K562 (cell line): ENCODE data around the gene ANO3. TPM values are rescaled to one million over a fixed set of nuclear protein-coding genes. Genes with fewer than 3 reads are reported as not detected.

Source experiments
- ATAC-seq: fragments of 200-7000 bp; cut with Tn5 transposase; 3 replicates; pipeline ENCODE4 v1.9.1; 2020; ENCODE audit warnings: moderate library complexity
- BruUV-seq: library from RNA; stranded (reverse); fragments of 400-500 nt; replicated peaks from 2 replicates; lab custom pipeline; 2021; lab: Mats Ljungman, UMichigan
- CTCF ChIA-PET: fragments of 300-600 bp; formaldehyde crosslinking; extraction: SDS; loops from one replicate; lab custom pipeline; 2021; ENCODE audit warnings: low intra/inter-chr PET ratio; lab: Yijun Ruan, JAX
- POLR2A ChIA-PET: fragments of 300-600, 350-650 bp; sonication (Branson Sonifier 250); formaldehyde crosslinking; extraction: SDS; loops from one replicate; lab custom pipeline; 2021; ENCODE audit warnings: antibody characterized with exemption, inconsistent platforms; lab: Yijun Ruan, JAX
- DNase-seq, 4 experiments: peaks; one replicate each; pipeline versions ENCODE4 v3.0.0 to v3.0.0-alpha.2; 2011 to 2018; ENCODE audit warnings: low spot score in 3 of 4, mixed read lengths in 3 of 4; ENCODE audit errors: extremely low read depth in 1 of 4
- FAIRE-seq: peaks from 2 replicates; lab custom pipeline; 2011; peaks lifted over from hg19 to GRCh38; lab: Jason Lieb, UNC
- H2AFZ ChIP-seq: 2 replicates; pipeline ENCODE4 v1.6.0; 2011; ENCODE audit warnings: low read depth, low read length, control low read depth, inconsistent platforms
- H3K27ac ChIP-seq: fragments of 200-600 bp; 3 replicates; pipeline ENCODE4 v1.8.0; 2011; ENCODE audit warnings: low read depth, mild to moderate bottlenecking, control low read depth, inconsistent platforms, low read length, moderate library complexity, mixed read lengths; ENCODE audit errors: extremely low read depth
- H3K27me3 ChIP-seq, 2 experiments: fragments of 300-600 bp in 1 of 2; 2 replicates in 1 of 2; 3 replicates in 1 of 2; pipeline versions ENCODE4 v1.6.0 to v1.8.0; 2011; ENCODE audit warnings: inconsistent platforms in 2 of 2, low read length in 2 of 2, mild to moderate bottlenecking in 1 of 2, mixed read lengths in 1 of 2, moderate library complexity in 1 of 2; ENCODE audit not compliant: control insufficient read depth in 2 of 2, insufficient read depth in 2 of 2
- H3K36me3 ChIP-seq: fragments of 300-600 bp; 3 replicates; pipeline ENCODE4 v1.8.0; 2011; ENCODE audit warnings: mild to moderate bottlenecking, low read length, inconsistent platforms; ENCODE audit not compliant: control insufficient read depth, insufficient read depth
- H3K4me1 ChIP-seq, 2 experiments: fragments of 200-600 bp in 1 of 2; replicated peaks in 1 of 2; 2 replicates in 1 of 2; 3 replicates in 1 of 2; pipeline versions ENCODE4 v1.5.1 to v1.8.0; 2011; ENCODE audit warnings: inconsistent platforms in 2 of 2, low read length in 2 of 2, mild to moderate bottlenecking in 1 of 2, mixed read lengths in 1 of 2, moderate library complexity in 1 of 2; ENCODE audit not compliant: control insufficient read depth in 2 of 2, insufficient read depth in 2 of 2
- H3K4me2 ChIP-seq: 2 replicates; pipeline ENCODE4 v1.6.1; 2011; ENCODE audit warnings: low read length, control low read depth, inconsistent platforms, mixed read lengths; ENCODE audit not compliant: insufficient read depth
- H3K4me3 ChIP-seq: fragments of 200-600 bp; sonication (generic), shearing (Covaris generic); 2 replicates; pipeline ENCODE4 v1.5.1; 2016; ENCODE audit warnings: control low read depth, inconsistent platforms
- H3K79me2 ChIP-seq: fragments of 200-600 bp; 3 replicates; pipeline ENCODE4 v1.8.0; 2011; ENCODE audit warnings: low read length, inconsistent platforms; ENCODE audit not compliant: control insufficient read depth, insufficient read depth
- H3K9ac ChIP-seq, 2 experiments: 2 replicates each; pipeline versions ENCODE4 v1.6.0 to v1.6.1; 2011; ENCODE audit warnings: low read depth in 2 of 2, low read length in 2 of 2, control low read depth in 1 of 2, inconsistent platforms in 1 of 2, mild to moderate bottlenecking in 1 of 2, mixed read lengths in 1 of 2; ENCODE audit not compliant: insufficient read depth in 1 of 2
- H3K9me1 ChIP-seq: one replicate; pipeline ENCODE4 v1.6.0; 2011; ENCODE audit warnings: inconsistent platforms, mild to moderate bottlenecking, low read length, moderate library complexity; ENCODE audit not compliant: control insufficient read depth, insufficient read depth
- H3K9me3 ChIP-seq: replicated peaks from 2 replicates; pipeline ENCODE4 v1.5.1; 2011; ENCODE audit warnings: low read depth, low read length, inconsistent platforms; ENCODE audit not compliant: control insufficient read depth, insufficient read depth
- H4K20me1 ChIP-seq: replicated peaks from 2 replicates; pipeline ENCODE4 v1.6.1; 2011; ENCODE audit warnings: low read length, inconsistent platforms, mixed read lengths; ENCODE audit not compliant: control insufficient read depth, insufficient read depth
- CREM ChIP-seq: IDR thresholded peaks from 2 replicates; pipeline ENCODE4 v1.6.1; 2014; ENCODE audit warnings: antibody characterized with exemption, low read depth
- ETV6 ChIP-seq, 3 experiments: fragments of 150-350 bp in 1 of 3; sonication (generic) in 1 of 3; formaldehyde crosslinking in 1 of 3; IDR thresholded peaks; 2 replicates each; pipeline versions ENCODE4 v1.6.1 to v1.8.0; 2014 to 2022; ENCODE audit warnings: borderline replicate concordance in 2 of 3, low read depth in 2 of 3, antibody characterized with exemption in 1 of 3, low read length in 1 of 3, mild to moderate bottlenecking in 1 of 3, missing genetic modification reagents in 1 of 3
- HEY1 ChIP-seq: fragments of 250-450 bp; sonication (Bioruptor Pico); IDR thresholded peaks from 2 replicates; pipeline ENCODE4 v1.5.0; 2020; ENCODE audit warnings: mild to moderate bottlenecking, moderate library complexity, borderline replicate concordance
- JUNB ChIP-seq: fragments of 450-650 bp; formaldehyde crosslinking; conservative IDR thresholded peaks from 2 replicates; pipeline ENCODE4 v1.4.0; 2020; ENCODE audit warnings: mild to moderate bottlenecking
- KLF16 ChIP-seq: IDR thresholded peaks from 2 replicates; pipeline ENCODE4 v1.6.1; 2016; ENCODE audit warnings: antibody characterized with exemption
- MCM3 ChIP-seq: fragments of 450-650 bp; IDR thresholded peaks from 2 replicates; pipeline ENCODE4 v1.6.1; 2016
- POLR2A ChIP-seq: fragments of 450-650 bp; conservative IDR thresholded peaks from 2 replicates; pipeline ENCODE4 v1.6.1; 2016
- PRPF4 ChIP-seq: fragments of 200-400 bp; formaldehyde crosslinking; IDR thresholded peaks from one replicate; pipeline ENCODE4 v1.6.1; 2017; ENCODE audit warnings: low read length, low read depth, mild to moderate bottlenecking; ENCODE audit not compliant: insufficient read depth, poor library complexity, severe bottlenecking
- SMAD1 ChIP-seq: fragments of 150-350 bp; IDR thresholded peaks from 2 replicates; pipeline ENCODE4 v1.6.1; 2014; ENCODE audit warnings: low read length, low read depth; ENCODE audit not compliant: partially characterized antibody
- XRCC3 ChIP-seq: fragments of 450-650 bp; IDR thresholded peaks from 2 replicates; pipeline ENCODE4 v1.6.1; 2017; ENCODE audit warnings: mild to moderate bottlenecking, moderate library complexity
- ZNF197 ChIP-seq: fragments of 200-800 bp; sonication (Bioruptor generic); IDR thresholded peaks from 2 replicates; pipeline ENCODE4 v1.6.1; 2016; ENCODE audit warnings: low read depth, missing genetic modification characterization, missing compliant biosample characterization
- ZNF384 ChIP-seq: IDR thresholded peaks from 2 replicates; pipeline ENCODE4 v1.6.1; 2012; ENCODE audit warnings: low read depth, low read length, improper control_type of control experiment
- ZNF707 ChIP-seq: fragments of 250-450 bp; sonication (Bioruptor Pico); conservative IDR thresholded peaks from 2 replicates; pipeline ENCODE4 v1.8.0; 2022; ENCODE audit warnings: inconsistent platforms, mild to moderate bottlenecking, moderate library complexity
- WGBS: fragments of 100-300 bp; shearing (Covaris generic); methylation state at CpG from one replicate; pipeline ENCODE4 v1.1.6; 2016; ENCODE audit warnings: low coverage, mixed read lengths; ENCODE audit not compliant: insufficient coverage; ENCODE audit errors: missing lambda C conversion rate; 5-methylcytosine and 5-hydroxymethylcytosine counted together
- in situ Hi-C: fragments of 300-500 bp; cut with MboI; formaldehyde crosslinking; loops from 4 replicates; pipeline ENCODE4 v1.15.0; 2018; ENCODE audit warnings: inconsistent platforms, mixed read lengths
- intact Hi-C: fragments of 100-400 bp; cut with micrococcal nuclease; formaldehyde crosslinking; loops from 2 replicates; pipeline ENCODE4 v1.14.2; 2022
- polyA plus RNA-seq, 8 experiments: library from polyadenylated mRNA; depleted of rRNA in 4 of 8; stranded (reverse) in 5 of 8; unstranded in 3 of 8; fragments of >200 nt; fragmentation: Nextera tagmentation in 2 of 8; fragmentation: Illumina TruSeq in 1 of 8; extraction: Ambion mirVana in 2 of 8; extraction: Trizol in 1 of 8; gene quantifications; 2 replicates each; pipeline versions ENCODE4 v1.2.1 to v1.2.3, GENCODE V29; 2011 to 2014; ENCODE audit warnings: inconsistent platforms in 1 of 8, missing spikeins in 1 of 8
- total RNA-seq, 7 experiments: library from RNA; depleted of rRNA in 6 of 7; stranded (reverse); fragments of >200 nt in 6 of 7; fragmentation: Illumina TruSeq in 2 of 7; extraction: Trizol in 2 of 7; gene quantifications; 2 replicates each; pipeline versions ENCODE4 v1.2.1 to v1.2.3, GENCODE V29; 2011 to 2021; ENCODE audit warnings: low replicate concordance in 1 of 7
- TF ChIP-seq, protein P1 (sequence below): fragments of 250-450 bp; sonication (Bioruptor Pico); IDR thresholded peaks from 2 replicates; pipeline ENCODE4 v1.4.0; 2020
- TF ChIP-seq, protein P2 (sequence below): fragments of 250-450 bp; sonication (Bioruptor Pico); IDR thresholded peaks from 2 replicates; pipeline ENCODE4 v1.8.0; 2022; ENCODE audit warnings: inconsistent platforms

ANO3 gene
- total and polyA plus RNA-seq, 9 of the 15 experiments (the other 6 are each of a cell fraction or from before 2014, with no cell fraction given): 0.01 to 0.13 (median 0.04) TPM; not detected in 1

DNA sequence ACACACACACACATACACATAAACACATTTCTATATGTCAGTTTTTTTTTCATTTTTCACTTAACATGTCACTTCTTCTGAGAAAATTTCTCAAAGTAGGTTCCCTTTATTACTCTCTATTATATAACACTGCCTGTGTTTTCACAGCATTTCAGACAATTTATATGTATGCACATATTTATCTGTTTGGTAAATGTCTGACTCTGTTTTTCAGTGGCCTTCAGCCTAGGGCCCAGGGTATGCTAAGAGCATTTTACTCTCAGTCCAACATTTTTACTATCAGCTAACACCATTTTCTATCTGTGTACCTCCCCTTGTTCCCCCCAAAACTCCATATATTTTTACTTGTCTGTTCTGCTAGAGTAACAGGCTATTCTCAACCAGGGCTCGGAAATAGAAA lies 92.3 kb downstream of the ANO3 start:
- no peak overlapping the region for H3K27ac ChIP-seq
- H3K9ac ChIP-seq: no peak overlapping the region
- no peaks in the 10 kb centered on the region for H4K20me1 ChIP-seq
- POLR2A ChIA-PET: no interaction called here
- in situ Hi-C loops (no loop called here), intact Hi-C loops (no loop called here)
- no TSS peak for BruUV-seq
- no peaks in the 10 kb centered on the region for H3K4me1 ChIP-seq
- no peak overlapping the region for H3K4me2 ChIP-seq
- TF ChIP-seq ETV6 (IDR thresholded peaks at IDR 0.05; ENCODE audit: borderline replicate concordance in 1 of 2, low read depth in 2 of 2, low read length in 1 of 2): no peak
- no peak for TF ChIP-seq ETV6 (CRISPR knock-in tag; IDR thresholded peaks at IDR 0.05; ENCODE audit: borderline replicate concordance)
- no peak for TF ChIP-seq ZNF197 (CRISPR knock-in tag)
- no peak for TF ChIP-seq XRCC3
- no peak for TF ChIP-seq ZNF384
- TF ChIP-seq KLF16: no peak
- no peak for TF ChIP-seq POLR2A
- TF ChIP-seq, protein P1, sequence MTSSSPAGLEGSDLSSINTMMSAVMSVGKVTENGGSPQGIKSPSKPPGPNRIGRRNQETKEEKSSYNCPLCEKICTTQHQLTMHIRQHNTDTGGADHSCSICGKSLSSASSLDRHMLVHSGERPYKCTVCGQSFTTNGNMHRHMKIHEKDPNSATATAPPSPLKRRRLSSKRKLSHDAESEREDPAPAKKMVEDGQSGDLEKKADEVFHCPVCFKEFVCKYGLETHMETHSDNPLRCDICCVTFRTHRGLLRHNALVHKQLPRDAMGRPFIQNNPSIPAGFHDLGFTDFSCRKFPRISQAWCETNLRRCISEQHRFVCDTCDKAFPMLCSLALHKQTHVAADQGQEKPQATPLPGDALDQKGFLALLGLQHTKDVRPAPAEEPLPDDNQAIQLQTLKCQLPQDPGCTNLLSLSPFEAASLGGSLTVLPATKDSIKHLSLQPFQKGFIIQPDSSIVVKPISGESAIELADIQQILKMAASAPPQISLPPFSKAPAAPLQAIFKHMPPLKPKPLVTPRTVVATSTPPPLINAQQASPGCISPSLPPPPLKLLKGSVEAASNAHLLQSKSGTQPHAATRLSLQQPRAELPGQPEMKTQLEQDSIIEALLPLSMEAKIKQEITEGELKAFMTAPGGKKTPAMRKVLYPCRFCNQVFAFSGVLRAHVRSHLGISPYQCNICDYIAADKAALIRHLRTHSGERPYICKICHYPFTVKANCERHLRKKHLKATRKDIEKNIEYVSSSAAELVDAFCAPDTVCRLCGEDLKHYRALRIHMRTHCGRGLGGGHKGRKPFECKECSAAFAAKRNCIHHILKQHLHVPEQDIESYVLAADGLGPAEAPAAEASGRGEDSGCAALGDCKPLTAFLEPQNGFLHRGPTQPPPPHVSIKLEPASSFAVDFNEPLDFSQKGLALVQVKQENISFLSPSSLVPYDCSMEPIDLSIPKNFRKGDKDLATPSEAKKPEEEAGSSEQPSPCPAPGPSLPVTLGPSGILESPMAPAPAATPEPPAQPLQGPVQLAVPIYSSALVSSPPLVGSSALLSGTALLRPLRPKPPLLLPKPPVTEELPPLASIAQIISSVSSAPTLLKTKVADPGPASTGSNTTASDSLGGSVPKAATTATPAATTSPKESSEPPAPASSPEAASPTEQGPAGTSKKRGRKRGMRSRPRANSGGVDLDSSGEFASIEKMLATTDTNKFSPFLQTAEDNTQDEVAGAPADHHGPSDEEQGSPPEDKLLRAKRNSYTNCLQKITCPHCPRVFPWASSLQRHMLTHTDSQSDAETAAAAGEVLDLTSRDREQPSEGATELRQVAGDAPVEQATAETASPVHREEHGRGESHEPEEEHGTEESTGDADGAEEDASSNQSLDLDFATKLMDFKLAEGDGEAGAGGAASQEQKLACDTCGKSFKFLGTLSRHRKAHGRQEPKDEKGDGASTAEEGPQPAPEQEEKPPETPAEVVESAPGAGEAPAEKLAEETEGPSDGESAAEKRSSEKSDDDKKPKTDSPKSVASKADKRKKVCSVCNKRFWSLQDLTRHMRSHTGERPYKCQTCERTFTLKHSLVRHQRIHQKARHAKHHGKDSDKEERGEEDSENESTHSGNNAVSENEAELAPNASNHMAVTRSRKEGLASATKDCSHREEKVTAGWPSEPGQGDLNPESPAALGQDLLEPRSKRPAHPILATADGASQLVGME (CRISPR knock-in tag): no peak
- TF ChIP-seq JUNB (CRISPR knock-in tag): no peak
- no peak for TF ChIP-seq HEY1 (CRISPR knock-in tag)
- no peak for TF ChIP-seq ZNF707 (CRISPR knock-in tag)
- no peak for TF ChIP-seq SMAD1
- TF ChIP-seq CREM: no peak
- TF ChIP-seq, protein P2, sequence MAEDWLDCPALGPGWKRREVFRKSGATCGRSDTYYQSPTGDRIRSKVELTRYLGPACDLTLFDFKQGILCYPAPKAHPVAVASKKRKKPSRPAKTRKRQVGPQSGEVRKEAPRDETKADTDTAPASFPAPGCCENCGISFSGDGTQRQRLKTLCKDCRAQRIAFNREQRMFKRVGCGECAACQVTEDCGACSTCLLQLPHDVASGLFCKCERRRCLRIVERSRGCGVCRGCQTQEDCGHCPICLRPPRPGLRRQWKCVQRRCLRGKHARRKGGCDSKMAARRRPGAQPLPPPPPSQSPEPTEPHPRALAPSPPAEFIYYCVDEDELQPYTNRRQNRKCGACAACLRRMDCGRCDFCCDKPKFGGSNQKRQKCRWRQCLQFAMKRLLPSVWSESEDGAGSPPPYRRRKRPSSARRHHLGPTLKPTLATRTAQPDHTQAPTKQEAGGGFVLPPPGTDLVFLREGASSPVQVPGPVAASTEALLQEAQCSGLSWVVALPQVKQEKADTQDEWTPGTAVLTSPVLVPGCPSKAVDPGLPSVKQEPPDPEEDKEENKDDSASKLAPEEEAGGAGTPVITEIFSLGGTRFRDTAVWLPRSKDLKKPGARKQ (CRISPR knock-in tag): no peak
- TF ChIP-seq MCM3: no peak
- TF ChIP-seq PRPF4: no peak
- no peaks in the 10 kb centered on the region for H3K9me3 ChIP-seq
- H3K36me3 ChIP-seq: no peaks in the 10 kb centered on the region
- 0% methylated on average over 1 of the region's 1 CpG for WGBS
- no peaks in the 10 kb centered on the region for H3K9me1 ChIP-seq
- no peak overlapping the region for H3K4me3 ChIP-seq
- DNase-seq (no peak), ATAC-seq (no peak), FAIRE-seq (no peak)
- H3K27me3 ChIP-seq: no peaks in the 10 kb centered on the region
- H2AFZ ChIP-seq: no peak overlapping the region
- CTCF ChIA-PET: no interaction called here
- no peaks in the 10 kb centered on the region for H3K79me2 ChIP-seq
